HG03060 (cell line): ENCODE measurements around the gene SLIT3.

ENCODE experiments used
- ATAC-seq: cut with Tn5 transposase; IDR thresholded peaks from one replicate; pipeline ENCODE4 v1.9.1; 2021; ENCODE audit warnings: low read depth, moderate number of reproducible peaks; ENCODE audit not compliant: unreplicated experiment

SLIT3 gene

DNA sequence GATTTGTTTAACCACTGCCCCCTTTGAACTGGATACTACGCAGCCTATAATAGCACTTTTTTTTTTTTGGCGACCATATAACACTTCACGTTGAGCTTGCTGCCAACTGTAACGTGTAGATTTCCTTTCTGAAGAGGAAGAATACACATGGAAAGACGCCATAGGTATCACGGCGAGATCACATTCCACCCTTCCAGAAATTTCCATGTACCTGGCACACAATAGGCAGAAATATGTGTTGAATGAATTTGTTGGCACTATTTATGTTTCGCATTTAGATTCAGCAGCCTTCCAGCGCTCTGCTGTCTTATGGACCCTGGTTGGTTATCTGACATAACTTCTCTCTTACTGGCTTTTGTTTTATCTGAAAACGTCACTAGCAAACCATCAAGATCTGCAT, 250.3 kb downstream of the SLIT3 start:
- no peak for ATAC-seq

DNA sequence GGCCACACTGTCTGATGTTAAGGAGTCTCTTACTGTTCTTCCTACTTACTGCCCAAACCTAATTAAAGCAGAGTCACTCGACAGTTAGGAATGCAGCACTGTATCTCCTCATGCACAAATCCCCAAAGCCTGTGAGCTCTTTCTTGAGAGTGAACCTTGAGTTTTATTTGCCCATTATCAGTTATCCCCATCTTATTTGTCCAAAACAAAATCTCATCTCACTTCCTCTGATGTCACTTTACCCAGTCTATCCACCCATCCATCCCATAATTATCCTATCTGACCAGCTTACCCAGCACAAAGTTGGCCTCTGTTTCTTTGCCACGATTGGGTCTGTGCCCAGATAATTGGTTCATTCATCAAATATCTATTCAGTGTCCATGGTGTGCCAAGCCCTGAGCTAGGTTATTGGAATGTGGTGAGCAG, 250.8 kb downstream of the SLIT3 start:
- ATAC-seq, result no peak

DNA sequence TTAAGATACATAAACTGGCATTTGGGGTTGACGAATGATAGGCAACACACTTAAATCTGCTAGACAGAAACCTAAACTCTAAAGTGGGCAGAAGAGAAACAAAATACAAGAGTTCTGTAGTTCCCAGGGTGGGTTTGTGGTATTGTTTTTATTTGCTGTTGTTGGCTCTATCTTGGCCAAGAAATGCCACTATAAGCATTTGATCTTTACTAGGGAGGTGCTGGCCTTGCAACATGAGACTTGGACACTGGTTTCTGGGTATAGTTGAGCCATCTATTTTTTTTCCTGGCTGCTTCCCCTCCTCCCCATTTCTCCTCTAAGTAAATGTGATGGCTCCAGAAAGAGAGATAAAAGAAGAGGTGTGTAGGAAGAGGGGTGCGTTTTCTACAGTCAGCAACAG, 251.2 kb downstream of the SLIT3 start:
- ATAC-seq, result no peak

DNA sequence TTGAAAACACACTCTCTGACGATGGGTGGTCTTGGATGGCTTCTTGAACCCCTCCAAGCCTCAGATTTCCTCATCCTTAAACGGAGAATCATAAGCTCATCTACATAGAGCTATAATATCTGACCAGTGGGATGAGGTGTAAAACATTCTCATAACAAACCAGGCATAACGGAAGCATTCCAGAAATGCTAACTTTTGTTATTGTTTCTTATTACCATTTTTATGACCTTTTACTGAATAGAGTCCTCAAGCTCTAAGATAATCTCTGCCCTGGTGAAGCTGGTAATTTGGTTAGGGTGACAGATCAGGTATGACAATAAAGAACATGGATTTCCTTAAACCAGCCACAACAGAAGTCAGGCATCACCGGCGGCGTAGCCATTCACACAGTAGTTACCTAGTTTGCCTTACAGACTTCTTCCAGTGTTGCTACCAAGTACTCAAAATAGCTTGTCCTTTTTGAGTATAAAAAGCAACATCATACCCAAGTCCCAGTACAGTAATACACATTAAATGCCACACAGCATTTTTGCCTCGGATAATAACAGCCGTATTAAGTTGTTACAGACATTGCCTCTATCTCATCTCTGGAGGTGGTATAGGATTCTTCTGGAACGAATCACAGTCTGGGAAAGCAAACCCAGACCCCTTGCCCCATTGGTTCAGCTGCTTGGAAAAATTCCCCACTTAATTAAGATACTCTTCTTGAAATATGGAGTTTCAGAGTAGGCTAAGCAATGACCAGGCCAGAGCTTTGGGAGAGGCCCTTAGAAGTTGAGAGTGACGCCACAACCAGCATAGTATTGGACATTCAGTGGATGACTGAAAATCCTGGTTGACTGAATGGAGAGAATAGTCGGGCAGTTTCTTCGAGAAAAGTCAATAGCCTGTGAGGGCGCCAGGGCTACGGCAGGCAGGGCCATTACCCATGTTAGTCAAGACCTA, 252.5 kb downstream of the SLIT3 start:
- ATAC-seq, result no peak

DNA sequence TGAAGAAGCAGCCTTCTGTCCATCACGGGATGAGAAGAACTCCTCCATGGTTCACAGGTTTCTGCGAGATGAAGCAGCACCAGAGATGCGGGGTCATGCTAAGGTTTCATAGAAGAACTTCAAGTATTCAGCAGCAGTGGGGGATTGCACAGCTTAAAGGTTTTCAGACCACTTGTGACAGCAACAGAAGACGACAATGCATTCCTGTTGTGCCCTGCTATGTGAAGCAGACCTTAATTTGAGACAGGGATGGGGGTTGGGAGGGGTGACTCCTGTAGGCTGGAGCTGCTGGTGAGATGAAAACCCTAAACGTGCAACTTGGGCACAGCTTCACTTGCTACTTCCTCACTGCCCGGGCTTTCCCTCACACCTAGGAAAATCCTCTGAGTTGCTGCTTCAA, 256.0 kb downstream of the SLIT3 start:
- no peak for ATAC-seq

DNA sequence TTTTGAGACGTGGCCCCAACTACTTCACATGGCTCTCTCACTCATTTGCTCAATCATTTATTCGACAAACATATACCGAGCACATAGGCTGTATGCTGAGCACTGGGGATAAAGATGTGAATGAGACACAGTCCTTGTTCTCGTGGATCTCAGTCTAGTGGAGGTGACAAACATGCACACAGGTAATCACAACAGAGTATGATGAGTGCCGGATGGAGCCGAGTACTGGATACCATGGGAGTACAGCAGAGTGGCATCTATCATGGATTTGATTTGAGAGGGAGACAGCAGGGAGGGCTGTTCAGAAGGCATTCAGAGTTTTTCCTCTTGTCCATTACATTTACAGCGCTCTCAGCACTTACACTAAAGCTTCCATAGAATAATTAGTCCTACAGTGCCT, 259.8 kb downstream of the SLIT3 start:
- no peak for ATAC-seq

DNA sequence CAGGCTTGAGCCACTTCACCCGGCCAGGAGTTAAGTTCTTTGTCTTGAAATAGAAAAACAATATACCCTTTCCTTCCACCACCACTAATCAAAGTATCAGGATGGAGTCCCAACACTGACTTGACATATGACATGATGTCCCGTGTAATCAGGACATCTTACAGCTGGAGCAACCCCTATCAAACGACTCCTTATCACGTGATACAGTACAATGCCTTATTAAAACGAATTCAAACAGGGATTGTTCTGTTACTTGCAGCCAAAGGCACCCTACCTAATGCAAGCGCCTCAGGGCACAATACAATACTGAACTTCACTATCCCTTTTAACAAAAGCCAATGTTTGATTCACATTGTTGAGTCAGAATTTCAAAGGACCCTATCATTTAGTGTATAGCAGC, 261.3 kb downstream of the SLIT3 start:
- no peak for ATAC-seq

DNA sequence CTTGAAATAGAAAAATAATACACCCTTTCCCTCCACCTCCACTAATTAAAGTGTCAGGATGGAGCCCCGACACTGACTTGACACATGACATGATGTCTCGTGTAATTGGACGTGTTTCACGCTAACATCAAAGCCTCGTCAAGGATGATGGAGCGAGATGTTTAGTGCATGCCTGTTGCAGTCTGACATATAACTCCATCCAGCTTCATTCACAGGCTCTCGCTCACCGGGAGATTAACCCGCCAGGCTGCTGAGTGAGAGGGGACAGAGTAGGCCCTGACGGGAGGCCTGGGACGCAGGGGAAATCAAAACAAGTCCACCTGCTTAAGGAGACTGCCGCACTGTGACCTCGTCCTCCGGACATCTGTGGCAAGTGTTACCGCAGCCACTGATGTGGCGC, 263.5 kb downstream of the SLIT3 start:
- ATAC-seq, result no peak

DNA sequence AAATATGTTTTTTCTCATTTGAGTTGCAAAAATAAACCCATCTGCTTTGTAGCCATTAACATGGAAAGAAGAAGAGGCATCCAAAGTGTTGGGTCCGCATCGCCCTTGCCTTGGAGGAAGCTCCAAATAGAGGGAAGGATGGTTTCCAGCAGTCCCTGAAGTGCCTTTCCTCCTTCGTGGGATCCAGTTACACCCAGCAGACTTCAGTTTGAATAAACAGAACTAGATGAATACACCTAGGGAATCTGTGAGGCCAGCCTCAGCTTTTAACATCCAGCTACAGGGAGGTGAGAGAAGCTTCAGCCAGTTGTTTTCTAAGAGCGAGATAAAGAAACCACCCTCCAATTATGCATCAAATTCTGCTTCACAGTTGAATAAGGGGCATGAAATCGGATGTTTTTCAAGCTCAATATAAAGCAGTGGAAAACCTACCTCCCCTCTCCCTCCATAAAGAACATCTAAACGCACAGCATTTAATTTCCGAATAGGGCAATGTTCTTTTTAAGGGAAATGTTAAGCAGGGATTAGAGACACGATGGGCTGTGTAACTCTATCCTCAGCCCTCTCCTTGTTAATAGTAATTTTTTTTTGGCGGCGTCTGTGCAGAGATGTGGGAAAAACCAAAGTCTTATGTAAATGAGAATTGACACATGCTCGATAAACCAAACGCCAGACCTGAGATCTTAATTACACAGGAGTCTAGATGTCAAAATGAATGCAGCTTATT, 264.7 kb downstream of the SLIT3 start:
- no peak for ATAC-seq

DNA sequence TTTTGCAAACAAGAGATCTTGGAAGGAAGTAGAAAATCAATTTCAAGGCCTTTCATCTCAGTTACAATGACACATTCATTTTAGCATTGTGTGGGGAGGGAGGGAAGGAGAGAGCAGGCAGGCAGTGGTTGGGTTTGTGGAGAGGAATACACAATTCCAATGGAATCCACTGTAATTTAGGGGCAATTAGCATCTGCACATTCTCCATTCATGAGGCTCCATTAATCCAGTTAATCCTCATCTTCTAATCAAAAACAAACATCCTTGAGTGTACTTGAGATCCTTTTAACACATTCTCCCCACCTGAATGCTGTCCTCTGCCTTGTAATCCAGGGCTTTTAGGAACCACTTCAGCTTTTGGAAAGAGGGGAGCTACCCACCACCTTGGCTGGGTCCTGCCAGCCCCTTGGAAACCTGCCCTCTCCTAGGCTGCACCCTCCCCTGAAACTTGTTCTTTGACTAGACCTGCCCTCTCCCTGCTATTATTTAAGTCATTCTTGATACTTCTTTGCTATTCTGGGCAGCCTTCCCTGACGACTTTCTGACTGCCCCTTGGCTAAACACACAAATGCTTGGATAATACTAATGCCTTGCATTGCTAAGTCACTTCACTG, 271.2 kb downstream of the SLIT3 start:
- no peak for ATAC-seq

DNA sequence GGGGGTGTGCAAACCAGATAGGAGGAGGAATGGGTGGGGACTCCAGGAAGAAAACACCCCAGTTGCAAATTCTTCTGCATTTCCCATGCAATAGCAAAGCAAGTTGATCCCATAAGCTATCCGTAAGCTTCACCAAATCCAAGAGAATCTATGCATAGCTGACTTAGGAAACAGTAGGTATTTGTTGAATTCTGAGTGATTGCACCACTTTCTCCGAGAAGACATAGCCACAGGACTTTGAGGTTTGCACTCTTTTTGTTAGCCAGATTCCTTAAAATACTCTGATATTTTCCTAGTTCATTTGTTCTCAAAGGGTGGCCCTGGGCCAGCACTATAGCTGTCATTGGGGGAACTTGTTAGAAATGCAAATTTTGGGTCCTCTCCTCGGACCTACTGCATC, 271.9 kb downstream of the SLIT3 start:
- no peak for ATAC-seq

DNA sequence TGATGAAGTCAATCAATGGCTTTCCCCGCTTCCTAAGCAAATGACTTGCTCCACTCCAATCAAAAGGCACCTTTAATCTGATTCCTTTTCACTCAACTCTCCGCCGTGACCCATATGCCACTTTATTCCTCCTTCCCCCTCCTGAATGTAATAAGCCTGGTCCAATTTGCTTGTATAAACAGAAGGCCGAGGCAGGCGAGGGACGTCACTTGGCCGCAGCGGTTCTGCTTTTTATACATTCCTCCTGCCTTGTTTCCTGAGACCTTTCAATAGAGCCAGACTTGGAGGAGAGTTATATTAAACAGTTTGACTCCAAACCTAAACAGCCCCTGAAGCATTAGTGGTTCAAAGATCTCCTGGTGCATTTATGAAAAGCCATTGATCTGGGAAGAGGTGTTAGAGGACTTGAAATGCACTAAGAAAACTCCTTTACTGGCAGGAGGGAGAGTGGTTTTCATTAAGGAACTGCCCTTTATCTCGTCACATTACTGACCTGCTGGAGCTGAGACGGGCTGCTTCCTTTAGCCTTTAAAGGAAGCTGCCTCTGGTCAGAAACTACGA, 273.4 kb downstream of the SLIT3 start:
- no peak for ATAC-seq

DNA sequence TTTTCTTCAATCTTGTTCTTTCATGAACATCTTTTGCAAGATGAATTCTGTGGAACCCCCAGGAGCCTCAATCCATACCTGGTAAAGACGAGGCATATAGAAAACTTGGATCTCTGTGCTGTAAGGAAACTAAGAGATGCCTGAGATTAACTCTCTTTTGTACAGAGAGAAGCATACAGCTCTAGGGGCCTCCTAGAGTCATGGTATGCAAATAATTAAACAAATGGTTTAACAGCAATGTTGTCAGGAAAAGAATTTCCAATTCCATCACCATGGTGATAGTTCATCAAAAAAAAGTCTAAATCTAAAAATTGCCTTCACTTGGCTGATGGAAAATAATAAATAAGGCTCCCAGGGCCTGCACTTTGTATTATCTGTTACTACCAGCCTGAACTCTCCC, 275.4 kb downstream of the SLIT3 start:
- no peak for ATAC-seq

DNA sequence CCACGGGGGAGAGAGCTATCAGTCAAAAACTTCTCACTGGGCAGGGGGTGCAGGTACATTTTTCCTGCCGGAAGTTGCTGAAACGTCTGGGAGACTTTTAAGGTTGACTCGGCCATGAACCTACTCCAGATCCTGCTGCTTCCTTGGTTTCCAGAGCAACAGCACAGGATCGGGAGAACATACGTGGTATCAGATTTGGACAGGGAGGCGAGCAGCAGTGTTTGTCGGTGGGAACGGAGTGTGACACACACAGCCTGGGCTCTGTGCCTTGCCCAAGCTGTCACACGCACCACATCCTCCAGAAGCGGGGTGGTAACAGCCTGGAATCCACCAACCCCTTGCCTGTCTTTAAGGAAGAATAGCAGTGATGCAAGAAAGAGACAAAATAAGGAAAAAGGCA, 276.5 kb downstream of the SLIT3 start:
- ATAC-seq, result no peak

DNA sequence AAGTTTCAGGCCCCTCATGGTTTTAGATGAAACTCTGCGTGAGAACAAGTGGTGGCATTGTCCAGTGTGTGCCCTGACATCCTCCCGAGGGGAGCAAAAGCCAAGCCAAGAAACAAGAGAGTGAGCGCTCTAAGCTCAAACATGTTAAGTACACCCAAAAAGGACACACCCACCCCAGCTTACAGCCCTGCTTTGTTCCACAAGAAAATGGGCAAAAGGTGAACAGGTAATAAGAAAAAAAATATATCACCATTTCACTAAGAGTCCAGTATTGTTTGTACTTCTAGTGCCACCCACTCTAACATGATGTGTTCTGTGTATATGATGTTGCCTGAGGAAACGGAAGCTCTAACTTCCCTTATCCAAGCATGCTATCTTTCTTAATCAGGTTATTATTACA, 278.2 kb downstream of the SLIT3 start:
- ATAC-seq, result no peak

DNA sequence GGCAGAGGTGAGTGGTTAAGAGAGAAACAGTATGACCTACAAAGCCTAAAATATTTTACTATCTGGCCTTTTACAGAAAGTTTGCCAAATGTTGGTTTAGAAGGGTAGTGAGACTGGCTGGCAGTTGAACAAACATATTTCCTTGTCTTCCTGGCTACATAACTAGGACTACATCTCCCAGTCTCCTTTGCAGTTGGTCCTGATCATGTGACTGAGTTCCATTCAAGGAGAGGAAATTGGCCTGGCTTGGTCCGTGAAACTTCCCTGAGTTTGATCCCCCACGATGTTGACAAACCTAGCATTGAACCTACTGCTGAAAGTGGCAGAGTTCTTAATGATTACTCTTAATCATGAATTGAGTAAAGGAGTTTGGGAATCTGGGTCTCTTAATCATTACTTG, 280.8 kb downstream of the SLIT3 start:
- ATAC-seq, result no peak

DNA sequence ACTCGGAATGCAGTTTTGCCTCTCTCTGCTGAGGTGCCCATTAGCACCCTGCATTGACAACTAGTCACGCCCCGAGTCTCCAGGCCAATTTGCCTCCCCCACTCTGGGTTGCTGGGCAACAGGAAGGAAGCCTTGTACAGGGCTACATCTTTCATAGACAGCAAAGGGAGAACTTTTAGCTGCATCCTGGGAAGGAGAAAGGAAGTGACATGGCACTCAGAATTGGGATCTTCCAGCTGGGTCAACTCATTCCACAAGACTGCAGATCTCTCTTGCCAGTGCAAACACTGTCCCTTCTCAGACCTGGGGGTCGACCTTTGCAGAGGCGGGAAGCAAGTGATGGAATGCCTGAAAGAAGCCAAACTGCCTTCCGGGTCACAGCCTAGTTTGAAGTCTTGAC, 282.0 kb downstream of the SLIT3 start:
- no peak for ATAC-seq

DNA sequence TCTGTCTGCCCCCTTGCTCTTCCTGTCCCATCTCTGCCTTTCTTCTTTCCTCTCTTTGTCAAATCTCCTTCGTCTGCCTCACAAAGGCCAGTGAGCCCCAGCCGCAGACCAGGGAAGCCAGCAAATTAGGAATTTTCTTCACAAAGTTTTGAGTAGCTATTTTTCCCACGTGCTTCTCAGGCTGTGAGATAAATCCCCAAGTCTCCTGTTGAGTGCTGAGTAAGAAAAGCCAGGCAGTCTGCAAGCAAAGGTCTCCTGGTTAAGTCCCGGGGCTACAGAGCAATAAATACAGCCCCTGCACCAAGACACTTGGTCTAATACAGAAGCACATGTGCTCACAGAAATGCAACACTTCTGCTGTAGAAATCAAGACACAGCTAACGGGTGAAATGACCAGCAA, 284.9 kb downstream of the SLIT3 start:
- ATAC-seq, result no peak

DNA sequence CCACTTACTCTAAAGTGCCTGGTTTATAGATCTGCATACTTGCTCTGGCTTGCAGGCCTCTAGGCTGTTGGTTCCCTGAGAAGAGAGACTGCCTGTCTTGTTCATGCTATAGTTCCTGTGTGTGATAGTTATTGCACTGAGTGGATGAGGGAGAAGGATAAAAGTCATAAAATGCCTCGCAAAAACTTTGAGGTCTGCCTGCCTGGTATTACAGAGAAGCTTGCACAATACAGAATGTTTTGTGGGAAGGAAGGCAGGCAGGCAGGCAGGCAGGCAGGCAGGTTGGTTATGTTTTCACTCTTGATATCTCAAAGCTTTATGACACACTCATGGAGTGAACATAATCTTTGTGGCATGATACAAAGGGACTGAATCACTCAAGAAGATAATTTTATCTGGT, 287.1 kb downstream of the SLIT3 start:
- no peak for ATAC-seq

DNA sequence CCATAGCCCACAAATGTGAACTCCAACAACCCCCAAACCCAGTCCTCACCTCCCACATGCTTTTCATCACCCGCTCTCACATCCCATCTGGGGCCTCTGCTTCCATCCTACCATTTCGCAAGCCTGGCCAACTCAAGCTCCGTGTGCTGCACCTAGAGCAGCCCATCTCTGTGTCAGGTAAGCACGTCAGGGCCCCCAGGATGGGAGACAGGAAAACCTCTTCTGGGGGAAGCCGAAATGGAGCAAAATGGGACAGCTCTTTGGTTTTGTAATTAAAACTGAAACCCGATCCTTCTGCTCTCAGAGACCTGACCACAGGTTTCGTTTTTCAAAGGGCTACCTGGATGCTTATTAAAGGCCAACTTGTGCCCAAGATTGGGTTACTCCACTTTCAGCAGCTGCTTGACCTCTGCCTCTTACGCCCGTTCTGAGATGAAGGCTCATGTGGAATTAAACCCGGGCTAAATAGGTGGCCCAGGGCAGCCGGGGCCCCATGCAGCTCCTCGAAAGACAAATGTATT, 287.7 kb downstream of the SLIT3 start:
- no peak for ATAC-seq

DNA sequence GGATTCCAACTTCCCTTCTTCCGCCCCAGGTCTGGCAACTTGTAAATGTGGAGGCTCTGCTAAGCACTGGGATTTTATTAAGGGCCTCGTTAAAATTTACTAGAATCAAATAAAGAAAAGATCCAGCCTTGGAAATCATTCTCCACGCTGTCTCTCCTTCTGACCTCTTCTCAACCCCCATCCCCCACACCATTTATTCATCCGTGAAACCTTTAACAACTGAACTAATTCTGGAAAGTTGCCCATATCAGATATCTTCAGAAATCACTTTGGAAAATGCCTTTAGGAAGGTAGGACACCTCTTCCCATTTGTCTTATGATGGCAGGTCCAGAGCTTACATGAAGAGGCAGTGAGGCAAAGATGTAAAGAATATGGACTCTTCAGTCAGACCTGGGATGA, 288.5 kb downstream of the SLIT3 start:
- ATAC-seq, result no peak
